Measurements from ENCODE around the gene SNRPD1. TPM values are rescaled to one million over a fixed set of nuclear protein-coding genes. Genes with fewer than 3 reads are reported as not detected.
A peak's percentile ranks its signal among the peaks of the same experiment; 100 is the strongest.

SNRPD1 gene
- total RNA-seq, 1 experiment from 2014 or later: 134 TPM

- no peaks in the 10 kb centered on the region for H4K20me1 ChIP-seq (ENCODE audit: insufficient read depth)
- ChIA-PET CTCF (no interaction called here), POLR2A (no interaction called here), RAD21 (ENCODE audit: low non-redundant PET in 1 of 2, low total read pairs in 2 of 2, uncharacterized antibody in 2 of 2, unreplicated experiment in 2 of 2) (no interaction called here)
- no peak overlapping the region for H2AFZ ChIP-seq (ENCODE audit: low read depth, low read length, poor library complexity, severe bottlenecking)
- intact Hi-C loops (cut with micrococcal nuclease): no loop called here
- peaks cover 72% of the 10 kb centered on the region for H3K79me2 ChIP-seq (ENCODE audit: insufficient read depth, low read length)
- H3K4me3 ChIP-seq (replicated peaks in 1 of 2; ENCODE audit: low read depth in 1 of 2, low read length in 2 of 2): no peak overlapping the region
- H3K4me2 ChIP-seq (ENCODE audit: low read length): no peak overlapping the region
- ATAC-seq (peak; percentile 76), DNase-seq (ENCODE audit: low read depth, low spot score) (no peak)
- H3K9me2 ChIP-seq (ENCODE audit: insufficient read depth): no peaks in the 10 kb centered on the region
- no peaks in the 10 kb centered on the region for H3K9me3 ChIP-seq (ENCODE audit: control insufficient read depth in 1 of 2, insufficient read depth in 1 of 2, low read depth in 1 of 2, low read length in 2 of 2)
- H3K4me1 ChIP-seq (ENCODE audit: control insufficient read depth in 1 of 2, insufficient read depth in 2 of 2, low read length in 2 of 2): peaks cover 3 to 4% of the 10 kb centered on the region in 2 experiments
- no peak for TF ChIP-seq JUND (IDR thresholded peaks at IDR 0.05)
- TF ChIP-seq CTCF (IDR thresholded peaks at IDR 0.05 in 2 of 3, conservative IDR thresholded peaks at IDR 0.05 in 1 of 3; ENCODE audit: borderline replicate concordance in 1 of 3, insufficient read depth in 1 of 3, low read depth in 2 of 3, low read length in 2 of 3): 0 out of 6 replicates have a peak, but pooled peaks of 1 of the 3 experiments have one; percentile 26
- TF ChIP-seq ZFX (IDR thresholded peaks at IDR 0.05): no peak
- no peak overlapping the region for H3K27ac ChIP-seq (ENCODE audit: low read depth, low read length)
- H3K9ac ChIP-seq (ENCODE audit: low read length): no peak overlapping the region
- BruUV-seq (replicated peaks): no TSS peak
- 0 out of 4 replicates have a peak, but pooled peaks cover 0 to 2% of the 10 kb centered on the region in 2 experiments for H3K36me3 ChIP-seq (ENCODE audit: control insufficient read depth in 1 of 2, insufficient read depth in 2 of 2, low read length in 2 of 2)
- H3K27me3 ChIP-seq (ENCODE audit: insufficient read depth, low read length): no peaks in the 10 kb centered on the region
Measured at GRCh38 chr18:21593540-21594257, 18.4 kb upstream of the SNRPD1 start.

- TF ChIP-seq SIN3A (IDR thresholded peaks at IDR 0.05; ENCODE audit: low read depth) (no peak), ATF3 (IDR thresholded peaks at IDR 0.05) (no peak), CBX3 (IDR thresholded peaks at IDR 0.05; ENCODE audit: low read depth) (no peak)
- intact Hi-C loops (cut with micrococcal nuclease): no loop called here
- no TSS peak for BruUV-seq (replicated peaks)
- H3K4me3 ChIP-seq (replicated peaks in 1 of 2; ENCODE audit: low read depth in 1 of 2, low read length in 2 of 2): no peak overlapping the region
- no peaks in the 10 kb centered on the region for H3K36me3 ChIP-seq (ENCODE audit: control insufficient read depth in 1 of 2, insufficient read depth in 2 of 2, low read length in 2 of 2)
- ChIA-PET CTCF (no interaction called here), POLR2A (no interaction called here), RAD21 (ENCODE audit: low non-redundant PET in 1 of 2, low total read pairs in 2 of 2, uncharacterized antibody in 2 of 2, unreplicated experiment in 2 of 2) (interaction anchor here in 1 of 2 experiments (0.6 kb wide), 1 partner anchor 168 kb away, joined by 4 read pairs; no protein-coding TSS in a partner anchor)
- H3K4me1 ChIP-seq (ENCODE audit: control insufficient read depth in 1 of 2, insufficient read depth in 2 of 2, low read length in 2 of 2): peaks cover 7 to 13% of the 10 kb centered on the region in 2 experiments
- H3K4me2 ChIP-seq (ENCODE audit: low read length): no peak overlapping the region
- no peak overlapping the region for H3K9ac ChIP-seq (ENCODE audit: low read length)
- no peak for ATAC-seq
- no peaks in the 10 kb centered on the region for H4K20me1 ChIP-seq (ENCODE audit: insufficient read depth)
- H3K9me2 ChIP-seq (ENCODE audit: insufficient read depth): no peaks in the 10 kb centered on the region
- H3K9me3 ChIP-seq (ENCODE audit: control insufficient read depth in 1 of 2, insufficient read depth in 1 of 2, low read depth in 1 of 2, low read length in 2 of 2): no peaks in the 10 kb centered on the region
- H2AFZ ChIP-seq (ENCODE audit: low read depth, low read length, poor library complexity, severe bottlenecking): no peak overlapping the region
- H3K79me2 ChIP-seq (ENCODE audit: insufficient read depth, low read length): peaks cover 66% of the 10 kb centered on the region
- no peak for DNase-seq (ENCODE audit: low read depth, low spot score)
- no peak overlapping the region for H3K27ac ChIP-seq (ENCODE audit: low read depth, low read length)
- no peaks in the 10 kb centered on the region for H3K27me3 ChIP-seq (ENCODE audit: insufficient read depth, low read length)
Measured at GRCh38 chr18:21597620-21598019, 14.5 kb upstream of the SNRPD1 start.

Measured in HCT116 (cell line).